SK-N-MC (cell line): Measurements from ENCODE around the gene MAS1L.

Experiments
- DNase-seq: peaks from one replicate; pipeline ENCODE4 v3.0.0-alpha.2; 2011; ENCODE audit warnings: low read depth, low spot score
- H3K27ac ChIP-seq: fragments of 200-600 bp; sonication (generic); 2 replicates; pipeline ENCODE4 v1.5.1; 2016; ENCODE audit warnings: mixed run types
- H3K36me3 ChIP-seq: fragments of 200-600 bp; sonication (generic); 2 replicates; pipeline ENCODE4 v1.6.1; 2017; ENCODE audit warnings: antibody characterized with exemption, low read length, mixed read lengths; ENCODE audit not compliant: insufficient read depth
- H3K4me3 ChIP-seq: fragments of 200-600 bp; sonication (generic); 2 replicates; pipeline ENCODE4 v1.5.1; 2016
- H3K9ac ChIP-seq: fragments of 200-600 bp; sonication (generic); 2 replicates; pipeline ENCODE4 v1.8.0; 2017; ENCODE audit warnings: mixed run types, mixed read lengths; ENCODE audit not compliant: insufficient read length
- H3K9me3 ChIP-seq: fragments of 200-600 bp; sonication (generic); 2 replicates; pipeline ENCODE4 v1.6.1; 2017; ENCODE audit warnings: low read depth, mild to moderate bottlenecking, antibody characterized with exemption, low read length, moderate library complexity, mixed read lengths
- EZH2 ChIP-seq: fragments of 200-600 bp; sonication (generic); IDR thresholded peaks from one replicate; pipeline ENCODE4 v1.6.1; 2017; ENCODE audit warnings: antibody characterized with exemption
- FOXP2 ChIP-seq: optimal IDR thresholded peaks from 2 replicates; pipeline ENCODE3; 2011; ENCODE audit warnings: mild to moderate bottlenecking, moderate library complexity; ENCODE audit not compliant: insufficient read depth; ENCODE audit errors: extremely low read length, control extremely low read depth
- POLR2AphosphoS5 ChIP-seq: IDR thresholded peaks from 2 replicates; pipeline ENCODE4 v1.6.1; 2012; ENCODE audit warnings: mild to moderate bottlenecking, low read depth, low read length, borderline replicate concordance

MAS1L gene

DNA sequence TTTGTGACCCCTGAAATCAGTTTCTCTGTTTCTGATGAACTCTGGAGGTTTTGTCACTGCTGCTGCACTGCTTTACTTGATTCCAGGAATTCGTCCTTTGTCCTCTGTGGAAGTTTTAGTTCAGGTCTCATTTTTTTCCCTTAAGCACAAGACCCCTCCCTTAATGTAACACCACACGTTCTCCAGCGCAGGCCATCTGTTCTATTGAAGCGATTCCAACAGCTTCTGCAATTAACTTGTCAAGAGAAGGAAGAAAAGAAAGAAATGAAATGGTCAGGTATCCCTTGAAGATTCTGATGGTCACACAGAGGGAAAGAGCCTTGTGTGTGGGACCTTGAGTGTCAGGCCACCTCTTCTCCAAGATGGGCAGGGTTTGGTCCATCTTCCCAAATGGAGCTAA lies 7.8 kb upstream of the MAS1L start:
- TF ChIP-seq EZH2 (no peak), POLR2AphosphoS5 (no peak), FOXP2 (no peak)
- Histone ChIP-seq H3K36me3 (no peaks in the 10 kb centered on the region), H3K4me3 (no peak overlapping the region), H3K27ac (no peak overlapping the region), H3K9ac (no peak overlapping the region), H3K9me3 (no peaks in the 10 kb centered on the region)
- no peak for DNase-seq

GRCh38 chr6:29494131-29494530 lies 6.4 kb upstream of the MAS1L start:
- no peak for TF ChIP-seq EZH2
- TF ChIP-seq FOXP2: no peak
- no peak for TF ChIP-seq POLR2AphosphoS5
- no peaks in the 10 kb centered on the region for H3K9me3 ChIP-seq
- DNase-seq: no peak
- H3K9ac ChIP-seq: no peak overlapping the region
- no peak overlapping the region for H3K4me3 ChIP-seq
- H3K36me3 ChIP-seq: no peaks in the 10 kb centered on the region
- H3K27ac ChIP-seq: no peak overlapping the region

DNA sequence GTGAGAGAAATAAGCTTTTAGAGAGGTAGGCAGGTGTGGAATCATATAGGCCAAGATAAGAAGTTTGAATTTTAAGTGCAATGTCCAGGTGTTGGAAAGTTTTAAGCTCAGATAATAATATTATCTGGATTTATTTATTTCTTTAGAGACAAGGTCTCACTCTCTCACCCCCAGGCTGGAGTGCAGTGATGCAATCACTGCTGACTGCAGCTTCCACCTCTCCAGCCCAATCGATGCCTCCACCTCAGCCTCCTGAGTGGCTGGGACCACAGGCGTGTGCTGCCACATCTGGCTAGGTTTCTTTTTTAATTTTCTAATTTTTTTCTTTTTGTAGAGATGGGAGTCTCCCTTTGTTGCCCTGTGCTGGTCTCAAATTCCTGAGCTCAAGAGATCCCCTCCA lies 5.5 kb upstream of the MAS1L start:
- no peak overlapping the region for H3K9ac ChIP-seq
- no peak for TF ChIP-seq FOXP2
- no peak for TF ChIP-seq EZH2
- TF ChIP-seq POLR2AphosphoS5: no peak

DNA sequence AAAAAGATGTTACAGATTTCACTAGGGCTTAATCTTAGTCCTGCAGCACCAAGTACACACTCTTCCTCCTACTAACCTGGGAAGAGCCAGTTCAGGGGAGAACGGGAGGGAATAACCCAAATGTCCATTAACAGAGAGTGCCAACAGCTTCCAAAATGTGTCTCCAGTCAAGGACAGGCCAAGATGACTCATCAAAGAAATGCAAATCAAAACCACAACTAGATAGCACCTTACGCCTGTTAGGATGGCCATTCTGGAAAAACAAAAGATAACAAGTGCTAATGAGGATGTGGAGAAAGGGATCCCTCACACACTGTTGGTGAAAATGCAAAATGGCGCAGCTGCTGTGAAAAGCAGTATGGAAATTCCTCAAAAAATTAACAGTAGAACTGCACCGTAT lies 3.8 kb upstream of the MAS1L start:
- no peaks in the 10 kb centered on the region for H3K36me3 ChIP-seq
- TF ChIP-seq FOXP2 (no peak), POLR2AphosphoS5 (no peak), EZH2 (no peak)
- no peak overlapping the region for H3K4me3 ChIP-seq
- H3K27ac ChIP-seq: no peak overlapping the region
- H3K9ac ChIP-seq: no peak overlapping the region
- H3K9me3 ChIP-seq: no peaks in the 10 kb centered on the region
- DNase-seq: no peak

More for the DNA sequence above, 5.5 kb upstream of the MAS1L start:
- Histone ChIP-seq H3K27ac (no peak overlapping the region), H3K36me3 (no peaks in the 10 kb centered on the region), H3K4me3 (no peak overlapping the region), H3K9me3 (no peaks in the 10 kb centered on the region)
- DNase-seq: no peak

GRCh38 chr6:29490552-29490951 lies 2.8 kb upstream of the MAS1L start:
- no peak for TF ChIP-seq FOXP2
- no peak for TF ChIP-seq EZH2
- no peak overlapping the region for H3K4me3 ChIP-seq
- DNase-seq: no peak

DNA sequence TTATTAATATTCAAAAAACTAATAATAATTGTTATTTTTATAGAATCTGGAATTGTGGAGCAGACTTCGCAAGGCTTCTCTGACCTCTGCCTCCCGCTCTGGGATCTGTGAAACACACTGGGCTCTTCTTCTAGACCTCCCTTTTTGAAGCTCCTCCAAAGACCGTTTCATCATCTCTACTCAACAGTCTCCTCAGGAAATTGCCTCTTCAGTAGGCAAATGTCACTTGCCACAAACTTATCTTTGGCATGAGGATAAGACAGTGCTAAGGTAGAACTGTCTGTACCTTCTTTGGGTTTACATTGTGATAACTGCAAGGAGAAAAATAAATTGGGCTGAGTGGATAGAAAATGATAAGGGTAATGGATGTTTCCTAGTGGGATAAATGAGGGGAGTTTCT lies 2.3 kb upstream of the MAS1L start:
- no peak for TF ChIP-seq EZH2
- no peak for TF ChIP-seq POLR2AphosphoS5
- TF ChIP-seq FOXP2: no peak
- no peaks in the 10 kb centered on the region for H3K9me3 ChIP-seq
- H3K36me3 ChIP-seq: no peaks in the 10 kb centered on the region
- no peak overlapping the region for H3K27ac ChIP-seq
- no peak for DNase-seq
- H3K4me3 ChIP-seq: no peak overlapping the region
- no peak overlapping the region for H3K9ac ChIP-seq

More at GRCh38 chr6:29490552-29490951, 2.8 kb upstream of the MAS1L start:
- Histone ChIP-seq H3K36me3 (no peaks in the 10 kb centered on the region), H3K9me3 (no peaks in the 10 kb centered on the region), H3K9ac (no peak overlapping the region), H3K27ac (no peak overlapping the region)

DNA sequence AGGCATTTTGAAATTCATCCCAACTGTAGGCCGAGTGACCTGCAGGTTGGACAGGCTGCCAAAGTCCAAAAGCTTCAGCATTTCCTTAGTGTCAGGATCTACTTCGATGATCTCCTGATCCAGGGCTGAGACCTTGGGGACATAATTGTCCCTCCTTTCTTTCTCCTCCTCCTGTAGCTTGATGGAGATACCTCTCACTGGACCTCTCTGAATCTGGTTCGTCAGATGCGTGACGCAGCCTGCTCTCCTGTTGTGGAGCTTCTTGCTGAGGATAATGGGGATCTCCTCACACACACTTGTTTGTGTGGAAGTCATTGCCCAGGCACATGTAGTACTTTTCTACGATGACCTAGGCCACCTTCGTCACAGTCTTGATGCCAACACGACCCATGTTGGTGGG lies 1.5 kb upstream of the MAS1L start:
- no peak overlapping the region for H3K4me3 ChIP-seq
- no peak overlapping the region for H3K9ac ChIP-seq
- H3K27ac ChIP-seq: no peak overlapping the region
- no peaks in the 10 kb centered on the region for H3K9me3 ChIP-seq
- TF ChIP-seq POLR2AphosphoS5 (no peak), EZH2 (no peak), FOXP2 (no peak)
- H3K36me3 ChIP-seq: no peaks in the 10 kb centered on the region
- no peak for DNase-seq

- no peak for TF ChIP-seq EZH2
- no peak for TF ChIP-seq POLR2AphosphoS5
- no peak for TF ChIP-seq FOXP2
- no peak overlapping the region for H3K27ac ChIP-seq
- DNase-seq: no peak
Measured at GRCh38 chr6:29488874-29489273, 1.1 kb upstream of the MAS1L start.

DNA sequence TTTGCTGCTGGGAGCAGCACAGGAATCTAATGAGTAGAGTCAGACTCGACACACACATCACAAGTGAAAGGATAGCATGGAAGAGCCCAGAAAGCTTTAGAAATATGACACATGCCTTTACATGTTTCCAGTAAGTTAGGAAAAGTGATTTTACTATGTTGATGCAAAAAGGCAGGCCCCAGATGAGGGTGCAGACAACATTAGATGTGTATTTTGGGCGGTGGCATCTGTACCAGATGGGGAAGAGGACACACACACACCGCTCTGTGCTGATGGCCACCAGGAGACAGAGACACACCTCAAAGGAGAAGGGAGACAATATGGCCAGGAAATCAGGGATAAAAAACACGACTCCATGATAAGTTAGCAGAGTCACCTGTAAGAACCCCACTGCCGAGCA lies 625 bp downstream of the MAS1L start:
- no peak for DNase-seq
- no peaks in the 10 kb centered on the region for H3K36me3 ChIP-seq
- H3K4me3 ChIP-seq: no peak overlapping the region
- TF ChIP-seq EZH2 (no peak), FOXP2 (no peak), POLR2AphosphoS5 (no peak)
- H3K9ac ChIP-seq: no peak overlapping the region
- no peaks in the 10 kb centered on the region for H3K9me3 ChIP-seq
- H3K27ac ChIP-seq: no peak overlapping the region

More at GRCh38 chr6:29488874-29489273, 1.1 kb upstream of the MAS1L start:
- Histone ChIP-seq H3K36me3 (no peaks in the 10 kb centered on the region), H3K4me3 (no peak overlapping the region), H3K9ac (no peak overlapping the region), H3K9me3 (no peaks in the 10 kb centered on the region)

GRCh38 chr6:29486577-29486976 lies 1.2 kb downstream of the MAS1L start:
- no peak for DNase-seq
- Histone ChIP-seq H3K36me3 (no peaks in the 10 kb centered on the region), H3K9me3 (no peaks in the 10 kb centered on the region), H3K27ac (no peak overlapping the region), H3K9ac (no peak overlapping the region), H3K4me3 (no peak overlapping the region)
- TF ChIP-seq EZH2: no peak
- no peak for TF ChIP-seq FOXP2
- TF ChIP-seq POLR2AphosphoS5: no peak
